ENCODE measurements around the gene SNX7.

- TF ChIP-seq CTCF (IDR thresholded peaks at IDR 0.05) (no peak), POLR2A (IDR thresholded peaks at IDR 0.05) (no peak), POLR2AphosphoS5 (IDR thresholded peaks at IDR 0.05) (no peak)
These were observed 79.6 kb downstream of the SNX7 start for GRCh38 chr1:98741164-98741563.

Data from breast epithelium (tissue), 3 donors.